Left colon (tissue), 2 donors: ENCODE measurements around the gene PNPLA8. TPM values are rescaled to one million over a fixed set of nuclear protein-coding genes. Genes with fewer than 3 reads are reported as not detected.
"Not testable (repeated sequence)": the region's sequence is repeated elsewhere in the genome, so short reads cannot be mapped to it uniquely, and the experiment has no call there.

Experiments used
- ATAC-seq: fragments of 200-7000 bp; cut with Tn5 transposase; one replicate; pipeline ENCODE4 v1.9.1; 2020; ENCODE audit warnings: mild to moderate bottlenecking, moderate library complexity
- DNase-seq, 2 donors: peaks; one replicate each; pipeline ENCODE4 v3.0.0-alpha.2; 2020
- intact Hi-C, 2 donors: fragments of 100-400 bp; cut with DNase I in 1 of 2; cut with micrococcal nuclease in 1 of 2; formaldehyde crosslinking; loops; one replicate each; pipeline versions ENCODE4 v1.11.2 to v1.14.0; 2022; cut with DNase I, micrococcal nuclease
- long read RNA-seq: library from polyadenylated mRNA; unstranded; transcript quantifications from one replicate; pipeline ENCODE4 v2.0.0, GENCODE V29; 2021
- total RNA-seq, 2 donors: library from RNA; stranded (reverse); fragmentation: NEBNext Ultra II Directional; extraction: Animal tissue kit (Norgen Biotek cat#: 25700); gene quantifications; one replicate each; pipeline ENCODE4 v1.2.1, GENCODE V29; 2021
- donor health status: DM: no; HTN: no; CAD: no.
- donor health status: DM: yes; HTN: yes; CAD: no.

The PNPLA8 gene
- total RNA-seq: 10 to 100 TPM; 20.0 to 23.2 TPM
- long read RNA-seq, transcript PNPLA8-201 (11 exons, 3,490 nt): major isoform, 15 of 39 reads
- long read RNA-seq, partial matches to known transcripts: 6 of 39 reads
- long read RNA-seq, other reads (novel, unspliced or antisense): 15 of 39 reads

- intact Hi-C loops: no loop called here
- peak; percentile 100 for DNase-seq
- peak; percentile 90 for ATAC-seq
These were observed at the start of gene PNPLA8 for GRCh38 chr7:108525985-108526767. PNPLA8 (minus strand) TSS chr7:108526135; CDS start chr7:108515491, 10,644 bp downstream.

- intact Hi-C loops: no loop called here
- ATAC-seq (no peak), DNase-seq (no peak)
These were observed 49.2 kb upstream of the PNPLA8 start for GRCh38 chr7:108575156-108575555.

GRCh38 chr7:108572480-108572879, 46.5 kb upstream of the PNPLA8 start:
- ATAC-seq (no peak), DNase-seq (no peak)
- intact Hi-C loops: no loop called here

GRCh38 chr7:108570146-108570755, 44.3 kb upstream of the PNPLA8 start:
- DNase-seq (peak; percentile 64 to 68), ATAC-seq (peak; percentile 68)
- intact Hi-C loops: no loop called here

GRCh38 chr7:108569381-108570145, 43.6 kb upstream of the PNPLA8 start, which contains the start of the genes DNAJB9 and THAP5:
DNAJB9 (plus strand) TSS chr7:108569874; CDS start chr7:108571727, 1,853 bp downstream.
THAP5 (minus strand) TSS chr7:108569706; CDS start chr7:108569569, 137 bp downstream.
- intact Hi-C loops: loop anchor here in 1 of 2 donors (2.0 kb wide), 1 partner anchor 41 kb away; no protein-coding TSS in a partner anchor
- ATAC-seq (peak; percentile 94), DNase-seq (peak; percentile 98 to 100)

- intact Hi-C loops: loop anchor here in 1 of 2 donors (2.0 kb wide), 1 partner anchor 40 kb away; no protein-coding TSS in a partner anchor
- DNase-seq (no peak), ATAC-seq (no peak)
These were observed 43.0 kb upstream of the PNPLA8 start for GRCh38 chr7:108568801-108569380.

GRCh38 chr7:108565987-108566386, 40.1 kb upstream of the PNPLA8 start:
- no peak for ATAC-seq
- no peak for DNase-seq
- intact Hi-C loops: no loop called here

- intact Hi-C loops: no loop called here
- no peak for DNase-seq
- no peak for ATAC-seq
These were observed 35.2 kb upstream of the PNPLA8 start for GRCh38 chr7:108561047-108561619.

- intact Hi-C loops: no loop called here
- DNase-seq (no peak), ATAC-seq (no peak)
These were observed 33.3 kb upstream of the PNPLA8 start for GRCh38 chr7:108559253-108559652.

- no peak for DNase-seq
- ATAC-seq: no peak
- intact Hi-C loops: no loop called here
These were observed 31.7 kb upstream of the PNPLA8 start for GRCh38 chr7:108557617-108558016.

- intact Hi-C loops: no loop called here
- no peak for DNase-seq
- ATAC-seq: no peak
These were observed 31.3 kb upstream of the PNPLA8 start for GRCh38 chr7:108557191-108557590.

GRCh38 chr7:108556665-108557064, 30.7 kb upstream of the PNPLA8 start:
- ATAC-seq, DNase-seq, intact Hi-C loops: not testable (repeated sequence)

- ATAC-seq, intact Hi-C loops, DNase-seq: not testable (repeated sequence)
These were observed 22.4 kb upstream of the PNPLA8 start for GRCh38 chr7:108548141-108548896.

- ATAC-seq (no peak), DNase-seq (no peak)
- intact Hi-C loops: no loop called here
These were observed 15.5 kb upstream of the PNPLA8 start for GRCh38 chr7:108541478-108541877.

- DNase-seq, ATAC-seq, intact Hi-C loops: not testable (repeated sequence)
These were observed 12.8 kb upstream of the PNPLA8 start for GRCh38 chr7:108538685-108539084.

- DNase-seq, ATAC-seq, intact Hi-C loops: not testable (repeated sequence)
These were observed 12.3 kb upstream of the PNPLA8 start for GRCh38 chr7:108538236-108538635.

- intact Hi-C loops: no loop called here
- DNase-seq: no peak
- no peak for ATAC-seq
These were observed 11.3 kb upstream of the PNPLA8 start for GRCh38 chr7:108537229-108537628.

GRCh38 chr7:108535744-108536143, 9.8 kb upstream of the PNPLA8 start:
- DNase-seq (no peak), ATAC-seq (no peak)
- intact Hi-C loops: no loop called here
